ENCODE results near the gene BORCS8.

- TF ChIP-seq CTCF (IDR thresholded peaks at IDR 0.05) (no peak), POLR2A (IDR thresholded peaks at IDR 0.05) (no peak)
These were observed 45.1 kb downstream of the BORCS8 start for GRCh38 chr19:19146865-19147264.

Measured in testis (tissue), 2 donors.